GM18870 (cell line): ENCODE measurements around the gene APBA2.
"Not testable (repeated sequence)": the region's sequence is repeated elsewhere in the genome, so short reads cannot be mapped to it uniquely, and the experiment has no call there.

ENCODE experiments used
- ATAC-seq: cut with Tn5 transposase; IDR thresholded peaks from one replicate; pipeline ENCODE4 v1.9.1; 2021; ENCODE audit warnings: moderate library complexity; ENCODE audit not compliant: unreplicated experiment

The APBA2 gene

DNA sequence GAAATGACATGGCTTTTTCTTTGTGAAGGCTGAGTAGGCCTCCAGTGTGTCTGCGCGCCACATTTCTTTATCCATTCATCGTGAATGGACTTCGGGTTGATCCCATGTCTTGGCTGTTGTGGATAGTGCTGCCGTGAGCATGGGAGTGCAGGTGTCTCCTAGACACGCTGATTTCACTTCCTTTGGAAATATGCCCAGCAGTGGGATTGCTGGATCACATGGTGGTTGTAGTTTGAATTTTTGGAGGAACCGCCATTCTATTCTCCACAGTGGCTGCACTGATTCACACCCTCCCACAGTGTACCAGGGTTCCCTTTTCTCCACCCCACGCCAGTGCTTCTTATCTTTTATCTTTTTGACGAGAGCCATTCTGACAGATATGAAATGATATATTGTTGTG is 212.2 kb downstream of the APBA2 start:
- no peak for ATAC-seq

DNA sequence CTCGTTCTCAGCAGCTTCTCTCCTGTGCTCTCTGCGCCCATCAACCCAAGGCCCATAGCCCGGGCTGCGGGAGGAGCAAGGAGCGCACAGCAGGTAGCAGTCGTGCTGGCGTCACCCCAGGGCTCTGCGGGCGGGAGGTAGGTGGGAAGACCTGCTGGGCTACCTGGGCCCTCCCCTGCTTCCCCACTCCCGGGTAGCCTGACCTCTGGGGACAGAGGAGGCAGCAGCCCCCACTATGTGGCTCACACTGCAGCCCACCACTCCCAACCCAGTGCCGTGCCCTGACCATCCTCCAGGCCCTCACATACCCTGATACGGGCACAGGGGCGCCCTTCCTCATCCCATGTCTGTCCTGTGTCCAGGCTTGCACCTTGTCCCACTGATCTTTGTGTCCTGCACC is 212.9 kb downstream of the APBA2 start:
- ATAC-seq = no peak

DNA sequence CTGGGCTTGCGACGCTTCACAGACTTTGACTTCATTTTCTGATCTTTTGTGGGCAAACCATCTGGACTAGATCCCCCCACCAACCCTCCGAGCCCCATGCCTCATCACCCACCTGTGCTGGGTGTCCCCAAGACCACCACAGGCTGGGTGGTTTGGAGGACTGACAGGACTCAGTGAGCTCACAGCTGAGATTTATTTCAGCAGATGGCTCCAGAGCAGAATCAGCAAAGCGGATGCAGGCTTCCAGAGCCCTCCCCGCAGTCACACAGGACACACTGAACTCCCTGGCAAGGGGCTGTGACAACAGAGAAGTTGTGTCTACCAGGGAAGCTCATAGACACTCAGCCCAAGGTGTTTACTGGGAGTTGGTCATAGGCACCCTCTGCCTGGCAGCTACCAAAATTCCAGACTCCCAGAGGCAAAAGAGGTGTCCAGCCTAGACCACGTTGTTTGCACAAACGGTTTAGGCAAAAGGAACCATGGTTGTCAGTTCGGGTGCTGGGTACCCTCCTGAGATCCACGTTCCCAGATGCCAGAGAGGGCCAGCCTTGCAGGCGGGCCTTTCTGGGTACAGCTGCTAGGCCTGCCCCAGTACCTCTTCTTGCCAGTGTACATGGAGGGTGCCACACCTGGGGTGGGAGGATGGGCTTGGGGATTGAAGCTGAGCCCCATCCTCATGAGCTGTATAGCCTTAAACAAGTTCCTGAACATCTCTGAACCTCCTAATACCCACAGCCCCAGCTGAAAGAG is 213.5 kb downstream of the APBA2 start:
- no peak for ATAC-seq

GRCh38 chr15:29100486-29101000 is 214.8 kb downstream of the APBA2 start:
- no peak for ATAC-seq

DNA sequence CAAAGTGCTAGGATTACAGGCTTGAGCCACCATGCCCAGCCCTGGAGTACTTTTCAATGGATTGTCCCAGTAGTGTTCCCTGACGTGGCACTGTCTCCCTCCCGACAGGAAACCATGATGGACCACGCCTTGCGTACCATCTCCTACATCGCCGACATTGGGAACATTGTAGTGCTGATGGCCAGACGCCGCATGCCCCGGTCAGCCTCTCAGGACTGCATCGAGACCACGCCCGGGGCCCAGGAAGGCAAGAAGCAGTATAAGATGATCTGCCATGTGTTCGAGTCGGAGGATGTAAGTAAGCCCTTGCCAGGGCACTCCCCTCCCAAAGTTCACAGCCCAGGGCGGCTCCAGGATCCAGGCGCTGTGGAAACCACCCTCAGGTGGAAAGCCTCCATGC is 215.7 kb downstream of the APBA2 start:
- ATAC-seq = no peak

GRCh38 chr15:29102173-29102794 is 216.5 kb downstream of the APBA2 start:
- ATAC-seq = not testable (repeated sequence)

DNA sequence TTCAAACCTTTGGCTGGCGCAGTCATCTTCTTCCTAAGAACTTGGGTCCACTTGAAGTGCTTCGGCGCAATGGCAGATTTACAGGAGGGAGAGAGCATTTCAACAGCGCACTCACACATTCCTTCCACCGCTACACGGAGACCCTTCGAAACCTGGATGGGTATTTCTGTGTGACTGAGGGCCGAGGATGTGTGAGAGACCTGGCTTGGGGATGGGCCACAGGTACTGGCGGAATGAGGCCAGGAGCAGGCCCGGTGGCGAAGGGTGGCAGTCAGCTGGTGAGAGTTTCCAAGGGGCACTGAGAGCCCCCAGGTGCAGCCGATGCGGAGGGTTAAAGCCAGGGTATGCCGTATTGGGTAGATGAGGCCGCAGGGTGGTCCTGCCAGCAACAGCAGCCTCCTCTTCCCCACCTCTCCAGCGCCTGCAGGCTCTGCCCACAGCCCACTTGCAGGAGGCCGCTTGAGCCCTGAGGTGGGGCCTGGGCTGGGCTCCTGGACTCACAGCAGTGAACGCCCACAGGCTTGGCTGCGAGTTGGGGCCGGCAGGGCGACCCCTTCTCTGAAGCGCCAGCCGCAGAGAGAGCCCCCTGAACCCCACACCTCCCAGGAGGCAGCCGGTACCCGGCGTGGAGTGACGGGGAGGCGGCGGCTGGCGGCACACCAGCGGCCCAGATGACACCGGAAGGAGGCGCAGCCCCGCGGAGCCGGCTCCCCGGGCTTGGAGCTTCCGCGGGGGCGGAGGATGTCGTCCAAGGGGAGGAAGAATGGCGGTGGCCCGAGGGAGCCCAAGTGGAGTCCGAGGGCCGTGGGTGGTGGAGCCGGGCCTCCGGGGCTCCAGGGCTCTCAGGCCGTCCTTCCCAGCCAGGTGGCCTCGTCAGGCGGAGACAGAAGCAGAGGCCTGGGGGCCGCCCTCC is 217.4 kb downstream of the APBA2 start:
- no peak for ATAC-seq

- no peak for ATAC-seq
Observed at GRCh38 chr15:29103824-29104565, 218.2 kb downstream of the APBA2 start.

DNA sequence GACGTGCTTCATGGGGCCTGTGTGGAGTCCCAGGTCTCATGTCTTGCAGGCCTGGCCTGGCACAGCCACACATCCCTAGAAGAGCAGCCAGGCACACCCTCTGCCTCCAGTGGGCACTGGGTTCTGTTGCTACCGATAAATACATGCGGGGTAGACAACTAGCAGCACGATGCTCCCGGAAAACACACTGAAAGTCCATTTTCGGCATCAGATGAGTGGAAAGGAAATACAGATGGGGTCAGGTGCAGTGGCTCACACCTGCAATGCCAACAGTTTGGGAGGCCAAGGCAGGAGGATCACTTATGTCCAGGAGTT is 218.7 kb downstream of the APBA2 start:
- ATAC-seq = no peak

GRCh38 chr15:29105151-29105854 is 219.5 kb downstream of the APBA2 start:
- ATAC-seq = no peak

- no peak for ATAC-seq
Observed at GRCh38 chr15:29106116-29106515, 220.3 kb downstream of the APBA2 start.

- no peak for ATAC-seq
Observed at GRCh38 chr15:29106551-29107290, 220.9 kb downstream of the APBA2 start.

- no peak for ATAC-seq
Observed at GRCh38 chr15:29107291-29107890, 221.6 kb downstream of the APBA2 start.

GRCh38 chr15:29107971-29108645 is 222.3 kb downstream of the APBA2 start:
- ATAC-seq = no peak

DNA sequence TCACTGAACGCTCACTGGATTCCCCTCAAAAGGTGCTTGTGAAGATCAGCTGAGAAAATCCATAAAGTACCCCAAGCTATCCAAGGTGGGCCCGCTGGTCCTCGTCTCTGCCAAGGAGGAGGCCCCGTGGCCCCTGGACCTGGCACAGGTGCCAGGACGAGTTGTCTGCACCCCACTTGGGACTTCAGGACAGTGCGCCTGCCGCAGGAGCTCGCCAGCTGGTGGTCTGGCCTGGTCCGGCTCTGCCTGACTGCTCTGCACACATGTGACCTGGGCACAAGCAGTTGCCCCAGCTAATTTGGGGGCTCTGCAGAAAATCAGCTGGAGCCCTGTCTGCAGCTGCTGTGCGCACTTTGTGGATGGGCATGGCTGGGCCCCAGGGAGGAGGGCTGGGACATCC is 224.0 kb downstream of the APBA2 start:
- ATAC-seq = no peak

- ATAC-seq = no peak
Observed at GRCh38 chr15:29110176-29110575, 224.4 kb downstream of the APBA2 start.

DNA sequence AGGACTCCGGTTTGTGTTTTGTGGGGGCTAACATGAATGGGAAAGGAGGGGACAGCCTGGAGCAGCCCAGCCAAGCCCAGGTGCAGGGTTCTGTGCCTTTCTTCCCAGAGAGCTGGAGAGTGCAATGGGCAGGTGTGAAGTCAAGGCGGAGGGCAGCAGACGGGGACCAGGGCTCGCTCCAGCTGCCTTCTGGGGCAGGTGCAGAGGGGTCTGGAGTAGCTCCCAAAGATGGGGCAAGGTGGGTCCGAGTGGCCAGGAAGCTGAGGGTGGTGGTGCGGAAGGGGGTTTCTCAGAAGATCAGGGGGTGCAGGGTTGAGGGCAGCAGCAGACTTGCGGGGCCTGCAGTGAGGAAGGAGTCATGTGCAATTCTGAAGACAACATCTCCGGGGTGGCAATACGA is 225.0 kb downstream of the APBA2 start:
- ATAC-seq = no peak

DNA sequence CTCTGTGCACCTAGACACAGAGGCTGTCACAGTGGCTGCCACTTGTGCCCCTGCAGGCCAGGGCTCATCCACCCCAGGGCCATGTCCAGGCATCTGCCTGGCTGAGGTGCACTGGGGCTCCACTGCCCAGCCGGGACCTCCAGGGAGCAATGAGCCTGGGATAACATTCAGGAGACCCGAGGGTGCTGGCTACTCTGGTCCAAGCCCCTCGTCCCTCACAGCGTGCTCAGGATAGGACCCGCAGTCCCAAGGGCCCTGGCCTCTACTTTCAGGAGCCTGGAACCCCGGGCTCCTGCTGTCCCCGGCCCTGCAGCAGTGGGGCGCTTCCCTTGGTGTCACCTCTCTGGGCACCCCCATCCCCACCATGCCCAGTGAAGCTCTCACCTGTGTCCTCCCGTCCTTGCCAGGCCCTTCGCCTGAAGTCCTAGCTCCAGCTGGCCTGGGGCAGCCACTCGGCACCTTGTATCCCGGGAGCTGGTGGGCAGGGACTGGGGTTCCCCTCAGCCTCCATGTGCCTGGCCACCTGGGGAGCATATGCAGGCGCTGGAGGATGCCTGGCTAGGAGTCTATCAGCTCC is 226.0 kb downstream of the APBA2 start:
- ATAC-seq = no peak
